Stimulated activated CD4-positive, alpha-beta T cell treated with anti-CD3 and anti-CD28 coated beads, Interleukin-1b, Interleukin-23, amount 100 ng/mL, for 48 hours (primary cell): ENCODE data around the gene NDUFS7.
"Not testable (repeated sequence)": the region's sequence is repeated elsewhere in the genome, so short reads cannot be mapped to it uniquely, and the experiment has no call there.

ENCODE experiments used
- DNase-seq: peaks from one replicate; pipeline ENCODE4 v3.0.0-alpha.2; 2020

Gene NDUFS7

GRCh38 chr19:1434040-1434366 is 50.3 kb downstream of the NDUFS7 start:
- no peak for DNase-seq

GRCh38 chr19:1434577-1435060 is 50.9 kb downstream of the NDUFS7 start:
- no peak for DNase-seq

- DNase-seq, result no peak
Observed at GRCh38 chr19:1435378-1435989, 51.8 kb downstream of the NDUFS7 start.

- no peak for DNase-seq
Observed at GRCh38 chr19:1437609-1438008, 53.9 kb downstream of the NDUFS7 start.

- DNase-seq, result peak; percentile 95
Observed at GRCh38 chr19:1438035-1438932, 54.6 kb downstream of the NDUFS7 start, which contains the start of gene RPS15. RPS15 (plus strand) TSS chr19:1438396; CDS start chr19:1438426, 30 bp downstream.

GRCh38 chr19:1438933-1439354 is 55.2 kb downstream of the NDUFS7 start:
- no peak for DNase-seq

- not testable (repeated sequence) for DNase-seq
Observed at GRCh38 chr19:1439525-1440417, 56.1 kb downstream of the NDUFS7 start.

- DNase-seq, result no peak
Observed at GRCh38 chr19:1440418-1440801, 56.7 kb downstream of the NDUFS7 start.

GRCh38 chr19:1441022-1441426 is 57.3 kb downstream of the NDUFS7 start:
- DNase-seq, result no peak

GRCh38 chr19:1441677-1442438 is 58.2 kb downstream of the NDUFS7 start:
- no peak for DNase-seq
